Activated T-helper 1 cell treated with anti-CD3 and anti-CD28 coated beads, Interleukin-2, amount 50 U/mL, for 16 hours (primary cell): ENCODE results near the gene ASL.
"Not testable (repeated sequence)": the region's sequence is repeated elsewhere in the genome, so short reads cannot be mapped to it uniquely, and the experiment has no call there.

Experiments
- DNase-seq, 2 donors: peaks; one replicate each; pipeline ENCODE4 v3.0.0-alpha.2; 2020; ENCODE audit warnings: low read depth in 1 of 2, low spot score in 1 of 2

ASL gene

DNA sequence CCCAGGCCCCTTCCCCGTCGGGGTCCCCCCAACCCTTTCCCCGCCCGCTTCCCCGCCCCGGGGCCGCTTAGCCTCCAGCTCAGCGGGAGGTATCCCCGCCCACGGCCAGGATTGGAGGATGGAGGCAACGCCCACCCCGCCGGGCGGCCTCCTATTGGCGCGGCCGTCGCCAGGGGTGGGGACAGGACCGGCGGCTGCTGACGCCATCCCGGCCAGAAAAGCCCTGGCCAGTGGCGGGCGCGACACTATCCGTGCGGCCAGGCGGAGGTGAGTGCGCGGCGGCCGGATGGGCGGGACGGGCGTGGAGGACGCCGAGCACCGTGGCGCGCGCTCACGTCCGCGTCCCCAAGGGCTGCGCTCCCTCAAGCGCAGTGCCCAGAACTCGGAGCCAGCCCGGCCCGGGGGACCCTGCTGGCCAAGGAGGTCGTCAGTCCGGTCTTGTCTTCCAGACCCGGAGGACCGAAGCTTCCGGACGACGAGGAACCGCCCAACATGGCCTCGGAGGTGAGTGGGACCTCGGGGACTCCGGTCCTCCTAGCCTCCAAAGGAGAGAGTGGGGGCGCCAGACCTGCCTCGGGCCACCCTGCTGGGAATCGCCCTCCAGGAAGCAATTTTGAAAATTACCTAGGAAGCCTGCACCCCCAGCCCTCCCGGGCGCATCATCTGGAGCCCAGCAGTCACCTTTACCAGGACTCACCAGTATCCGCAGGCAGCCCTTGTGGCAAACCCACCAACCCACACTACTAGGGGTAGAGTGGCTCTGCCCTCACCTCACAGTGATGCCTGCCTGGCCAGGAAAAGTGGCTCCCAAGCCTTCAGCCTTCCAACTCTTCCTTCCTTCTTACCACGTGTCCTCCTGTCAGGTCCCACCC is at the start of gene ASL:
TSS of gene ASL (plus strand) at position 230 of the 872 bp plus-strand sequence. CDS start at position 493, 263 bp downstream.
- DNase-seq = peak; percentile 62 to 83

DNA sequence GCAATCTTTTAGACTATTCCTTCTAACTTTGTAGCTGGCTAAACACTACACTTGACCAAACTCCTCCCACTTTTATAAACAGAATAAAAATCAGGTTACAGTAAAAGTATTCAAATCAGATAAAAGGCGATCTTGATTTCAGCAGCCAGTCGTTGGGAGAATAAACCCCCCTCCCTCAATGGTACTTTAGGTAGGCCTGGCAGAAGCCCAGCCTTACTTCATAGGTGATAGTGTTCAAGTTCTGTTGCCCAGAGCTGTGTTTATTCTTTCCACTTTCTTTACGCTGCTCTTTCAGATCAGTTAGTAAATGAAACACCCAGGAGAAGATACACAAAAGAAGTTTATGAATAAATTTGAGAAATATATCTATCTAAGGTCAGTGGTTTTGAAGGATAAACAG is 47.3 kb upstream of the ASL start:
- DNase-seq = not testable (repeated sequence)

DNA sequence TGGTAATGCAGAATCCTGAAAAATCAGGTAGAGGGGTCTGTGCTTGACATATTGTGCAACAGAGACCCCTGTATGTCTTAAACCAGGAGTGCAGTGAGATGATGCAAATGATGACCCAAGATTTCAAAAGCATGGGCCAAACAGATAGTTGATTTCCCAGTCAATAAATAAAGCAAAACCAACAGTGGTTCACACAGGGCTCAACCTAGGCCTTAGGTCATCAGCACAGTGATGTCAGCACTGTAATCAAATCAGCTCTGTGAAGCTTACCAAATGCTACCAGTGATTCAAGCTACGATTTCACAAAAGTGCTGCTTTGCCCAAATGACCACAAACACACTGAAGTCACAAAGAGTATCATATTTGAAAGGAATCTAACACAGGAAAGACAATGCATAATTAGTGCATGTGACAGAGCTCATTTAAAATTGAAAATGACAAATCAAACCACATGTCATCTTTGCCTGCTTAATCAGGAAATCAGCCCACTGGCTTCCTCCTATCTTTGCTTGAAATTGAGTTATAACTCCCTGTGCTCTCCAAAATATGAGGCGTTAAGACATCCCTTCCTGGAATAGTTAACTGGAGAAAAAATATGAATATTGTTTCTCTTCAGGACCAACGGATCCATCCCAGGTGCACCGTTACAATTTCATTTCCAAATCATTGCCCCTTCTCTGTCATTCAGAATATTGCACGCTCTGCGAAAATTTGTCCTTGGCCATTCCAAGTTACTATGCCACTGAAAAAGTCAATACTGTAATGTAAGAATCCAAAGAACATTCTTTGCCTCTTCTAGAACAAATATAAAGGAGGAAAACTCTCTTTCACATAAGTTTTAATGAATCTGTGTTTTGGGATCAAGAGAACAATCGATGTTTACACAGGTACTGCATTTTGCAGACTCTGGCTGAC is 41.9 kb upstream of the ASL start:
- DNase-seq = no peak

DNA sequence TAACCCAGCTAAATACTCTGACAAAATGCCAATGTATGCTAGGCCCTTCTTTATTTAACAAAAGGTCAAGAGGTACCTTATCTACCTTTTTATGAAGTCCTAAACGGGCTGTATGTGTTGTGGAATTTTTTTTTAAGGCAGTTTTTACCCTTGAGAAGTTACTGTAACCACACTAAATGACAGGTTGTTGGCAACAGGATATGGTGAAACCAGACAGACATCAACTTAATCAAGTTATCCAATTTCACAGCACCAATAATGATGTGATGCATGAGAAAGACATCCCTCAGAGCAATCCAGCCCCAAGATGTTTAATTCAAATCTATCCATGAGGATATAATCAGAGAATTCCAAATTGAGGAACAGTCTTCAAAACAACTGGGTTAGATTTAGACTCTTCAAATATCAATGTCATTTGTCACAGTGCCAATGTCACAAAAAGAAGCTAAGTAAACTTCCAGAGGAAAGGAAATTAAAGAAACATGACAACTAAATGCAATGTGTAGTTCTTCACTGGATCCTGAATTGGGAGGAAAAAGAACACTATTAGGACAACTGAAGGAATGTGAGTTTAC is 41.1 kb upstream of the ASL start:
- not testable (repeated sequence) for DNase-seq

DNA sequence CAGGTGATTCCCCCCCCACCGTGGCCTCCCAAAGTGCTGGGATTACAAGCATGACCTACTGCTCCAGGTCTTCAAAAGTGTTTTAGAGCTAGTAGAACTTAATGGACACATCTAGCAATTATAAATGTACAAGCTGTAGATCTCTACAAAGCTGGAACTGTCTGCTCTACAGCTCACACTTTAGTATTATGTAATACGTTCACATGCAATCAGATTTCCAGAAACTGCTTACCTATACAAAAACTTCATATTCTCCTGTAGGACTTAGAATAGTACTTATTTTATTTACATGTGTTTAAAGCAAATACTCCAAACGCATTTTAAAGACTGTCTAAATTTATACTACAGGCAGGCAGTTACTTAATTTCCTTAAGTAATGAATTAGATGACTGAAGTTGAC is 39.2 kb upstream of the ASL start:
- DNase-seq = no peak

DNA sequence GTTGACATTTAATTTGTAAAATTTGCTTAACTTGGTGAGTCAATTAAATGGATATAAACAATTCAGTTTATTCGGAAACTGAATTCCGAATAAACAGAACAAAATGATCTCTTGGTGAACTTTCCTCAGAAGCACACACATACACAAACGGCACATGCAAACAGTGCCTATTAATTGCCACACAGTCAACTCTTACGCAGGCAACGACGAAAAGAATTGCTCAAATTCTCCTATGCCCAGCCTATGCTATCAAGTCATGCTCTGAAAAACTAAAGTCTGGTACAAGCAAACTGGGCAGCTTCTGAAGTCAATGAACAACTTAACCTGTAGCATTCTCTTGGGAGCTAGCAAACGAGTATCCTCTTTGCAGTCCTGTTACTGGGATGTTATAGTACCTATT is 38.8 kb upstream of the ASL start:
- DNase-seq = no peak

DNA sequence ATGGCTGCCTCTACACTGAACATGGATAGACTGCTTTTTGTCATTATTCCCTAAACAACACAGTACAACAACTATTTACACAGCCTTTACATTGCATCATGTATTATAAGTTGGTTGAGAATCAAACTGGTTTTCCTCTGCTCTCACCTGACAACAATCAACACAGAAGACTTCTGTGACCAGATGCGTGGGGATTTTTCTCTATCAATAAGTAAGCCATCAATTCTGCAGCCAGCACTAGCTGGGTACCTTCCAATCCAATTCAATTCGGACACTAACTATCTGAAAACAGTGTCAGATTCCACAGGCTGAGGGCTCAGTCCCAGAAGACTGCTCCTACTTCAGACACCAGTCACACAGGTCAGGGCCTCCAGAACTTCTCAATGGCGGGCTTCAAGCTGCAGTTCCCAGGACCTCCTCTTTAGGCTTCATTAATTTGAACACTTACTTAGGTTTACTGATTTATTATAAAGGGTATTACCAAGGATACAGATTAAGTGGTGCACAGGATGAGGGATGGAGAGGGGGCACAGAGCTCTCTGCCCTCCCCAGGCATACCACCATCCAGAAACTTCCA is 36.4 kb upstream of the ASL start:
- no peak for DNase-seq

DNA sequence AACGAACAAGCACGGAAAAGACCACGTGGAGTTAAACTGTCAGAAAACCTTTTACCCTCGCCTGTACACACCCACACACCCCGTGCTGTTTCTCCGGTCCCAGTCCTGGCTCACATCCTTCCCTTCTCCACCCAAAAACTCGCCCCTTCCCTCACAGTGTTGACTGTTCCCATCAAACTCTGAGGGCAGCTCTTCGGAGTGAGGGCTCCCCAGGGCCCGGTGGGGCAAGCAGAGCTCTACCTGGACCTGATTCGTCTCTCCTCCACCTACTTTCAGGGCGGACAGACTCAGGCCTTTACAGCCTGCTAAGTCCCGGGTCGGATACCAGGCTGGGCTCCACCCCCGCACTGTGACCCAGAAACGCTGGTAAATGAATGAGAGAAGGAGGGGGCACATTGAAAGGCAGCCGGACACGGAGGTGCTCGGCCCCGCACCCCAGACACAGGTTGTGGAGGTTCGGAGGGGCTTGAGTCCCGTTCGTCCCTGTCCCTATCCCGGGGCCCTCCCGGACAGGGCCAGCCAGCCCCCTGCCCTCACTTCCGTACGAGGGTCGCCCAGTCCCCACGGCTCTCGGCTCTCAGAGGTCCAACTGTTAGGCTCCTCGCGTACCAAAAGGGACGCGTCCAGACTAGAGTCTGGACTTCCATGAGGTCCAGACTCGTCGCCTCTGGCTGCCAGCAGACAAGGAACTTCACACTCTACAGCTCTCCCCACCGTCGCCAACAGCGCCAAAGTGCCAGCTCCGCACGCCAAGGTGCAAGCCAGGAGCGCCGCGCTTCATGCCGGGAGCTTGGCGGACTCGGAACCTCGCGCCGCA is 31.7 kb upstream of the ASL start:
- DNase-seq = no peak

DNA sequence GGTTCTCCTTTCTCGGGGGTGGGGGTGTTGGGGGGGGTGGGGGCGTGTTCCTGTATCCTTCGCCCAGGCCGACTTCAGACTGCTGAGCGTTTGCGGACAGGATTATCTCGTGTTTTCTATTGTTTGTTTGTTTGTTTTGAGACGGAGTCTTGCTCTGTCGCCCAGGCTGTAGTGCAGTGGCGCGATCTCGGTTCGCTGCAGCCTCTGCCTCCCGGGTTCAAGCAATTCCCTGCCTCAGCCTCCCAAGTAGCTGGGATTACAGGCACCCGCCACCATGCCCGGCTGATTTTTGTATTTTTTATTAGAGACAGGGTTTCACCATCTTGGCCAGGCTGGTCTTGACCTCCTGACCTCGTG is 31.1 kb upstream of the ASL start:
- DNase-seq = not testable (repeated sequence)

DNA sequence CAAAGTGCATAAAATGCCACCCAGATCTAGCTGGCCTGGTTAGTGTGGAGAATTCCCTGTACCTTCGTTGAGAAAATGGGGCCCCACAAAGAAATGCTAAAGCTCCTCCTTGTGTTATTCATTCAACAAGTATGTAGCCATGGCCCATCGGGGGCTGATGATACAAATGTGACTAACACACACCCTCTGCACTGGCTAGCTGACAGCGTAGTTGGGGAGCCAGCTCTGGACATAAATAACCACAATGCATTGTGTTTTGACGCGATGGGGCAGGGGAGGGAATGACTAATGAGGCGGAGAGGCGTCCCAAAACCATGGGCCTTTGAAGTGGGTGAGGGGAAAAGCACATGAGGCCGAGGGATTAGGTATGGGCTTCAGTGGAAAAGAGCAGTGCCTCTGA is 28.2 kb upstream of the ASL start:
- DNase-seq = no peak

DNA sequence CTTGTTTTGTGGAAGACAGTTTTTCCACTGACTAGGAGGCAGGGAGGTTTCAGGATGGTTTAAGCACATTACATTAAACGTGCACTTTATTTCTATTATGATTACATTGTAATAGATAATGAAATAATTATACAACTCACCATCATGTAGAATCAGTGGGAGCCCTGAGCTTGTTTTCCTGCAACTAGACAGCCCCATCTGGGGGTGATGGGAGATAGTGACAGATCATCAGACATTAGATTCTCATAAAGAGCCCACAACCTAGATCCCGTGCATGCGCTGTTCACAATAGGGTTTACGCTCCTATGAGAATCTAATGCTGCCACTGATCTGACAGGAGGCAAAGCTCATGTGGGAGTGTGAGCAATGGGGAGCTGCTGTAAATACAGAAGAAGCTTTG is 25.7 kb upstream of the ASL start:
- DNase-seq = not testable (repeated sequence)

DNA sequence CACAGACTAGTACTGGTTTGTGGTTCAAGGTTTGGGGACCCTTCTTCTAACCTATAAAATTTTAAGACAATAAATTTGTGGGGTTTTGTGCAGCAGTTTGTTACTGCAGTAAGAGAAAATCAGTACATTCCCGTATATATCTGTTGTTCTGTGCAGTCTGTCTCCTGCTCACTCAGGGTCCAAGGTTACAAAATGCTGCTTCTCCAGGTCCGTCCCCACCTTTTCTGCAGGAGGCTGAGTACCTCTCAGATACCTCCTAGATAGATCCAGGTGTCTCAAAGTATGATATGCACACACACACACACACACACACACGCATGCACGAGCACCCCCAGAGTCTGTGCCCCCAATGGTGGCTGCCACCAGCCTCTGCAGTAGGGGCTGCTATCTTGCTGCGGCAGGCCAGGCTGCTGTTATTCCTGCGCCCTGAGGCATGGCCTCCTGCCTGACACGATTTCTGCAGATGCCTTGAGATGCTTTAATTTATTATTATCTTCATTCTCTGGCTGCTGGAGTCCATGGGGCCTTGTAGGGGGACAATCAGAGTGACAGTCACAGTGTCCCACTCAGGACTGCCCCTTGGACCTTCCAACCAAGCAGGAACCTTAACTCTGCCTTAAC is 25.2 kb upstream of the ASL start:
- DNase-seq = no peak

DNA sequence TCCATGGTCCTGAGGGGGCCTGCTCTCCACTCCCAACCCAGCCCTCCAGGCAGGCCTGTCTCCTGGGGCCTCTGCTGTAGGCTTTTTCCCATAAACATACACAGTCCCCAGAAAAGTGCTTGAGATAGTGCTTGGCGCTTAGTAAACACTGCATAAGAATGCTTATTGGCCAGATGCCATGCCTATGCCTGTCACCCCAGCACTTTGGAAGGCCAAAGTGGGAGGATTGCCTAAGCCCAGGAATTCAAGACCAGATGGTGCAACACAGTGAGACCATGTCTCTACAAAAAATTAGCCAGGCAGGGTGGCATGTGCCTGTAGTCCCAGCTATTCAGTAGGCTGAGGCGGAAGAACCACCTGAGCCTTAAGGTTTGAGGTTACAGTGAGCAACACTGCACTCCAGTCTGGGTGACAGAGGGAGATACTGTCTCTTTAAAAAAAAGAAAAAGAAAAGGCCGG is 24.6 kb upstream of the ASL start:
- DNase-seq = no peak

DNA sequence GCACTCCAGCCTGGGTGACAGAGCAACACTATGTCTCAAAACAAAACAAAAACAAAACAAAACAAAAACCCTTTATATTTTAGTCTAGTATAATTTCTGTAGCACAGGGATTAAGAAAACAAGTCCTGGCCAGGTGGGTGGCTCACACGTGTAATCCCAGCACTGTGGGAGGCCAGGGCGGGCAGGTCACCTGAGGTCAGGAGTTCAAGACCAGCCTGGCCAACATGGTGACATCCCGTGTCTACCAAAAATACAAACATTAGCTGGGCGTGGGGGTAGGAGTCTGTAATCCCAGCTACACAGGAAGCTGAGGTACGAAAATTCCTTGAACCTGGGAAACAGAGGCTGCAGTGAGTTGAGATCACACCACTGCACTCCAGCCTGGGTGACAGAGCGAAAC is 23.2 kb upstream of the ASL start:
- no peak for DNase-seq

DNA sequence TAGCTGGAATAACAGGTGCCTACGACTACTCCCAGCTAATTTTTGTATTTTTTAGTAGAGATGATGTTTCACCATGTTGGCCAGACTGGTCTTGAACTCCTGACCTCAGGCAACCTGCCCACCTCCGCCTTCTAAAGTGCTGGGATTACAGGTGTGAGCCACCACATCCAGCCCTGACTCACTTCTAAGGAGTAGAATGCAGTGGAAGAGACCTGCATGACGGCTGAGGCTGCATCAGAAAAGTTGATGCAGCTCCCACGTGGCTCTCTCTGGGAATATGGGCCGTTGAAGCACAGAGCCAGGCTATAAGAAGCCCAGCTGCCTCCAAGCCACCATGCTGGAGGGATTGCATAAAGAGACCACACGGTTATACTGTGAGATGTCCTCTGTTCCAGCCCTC is 21.6 kb upstream of the ASL start:
- DNase-seq = no peak

DNA sequence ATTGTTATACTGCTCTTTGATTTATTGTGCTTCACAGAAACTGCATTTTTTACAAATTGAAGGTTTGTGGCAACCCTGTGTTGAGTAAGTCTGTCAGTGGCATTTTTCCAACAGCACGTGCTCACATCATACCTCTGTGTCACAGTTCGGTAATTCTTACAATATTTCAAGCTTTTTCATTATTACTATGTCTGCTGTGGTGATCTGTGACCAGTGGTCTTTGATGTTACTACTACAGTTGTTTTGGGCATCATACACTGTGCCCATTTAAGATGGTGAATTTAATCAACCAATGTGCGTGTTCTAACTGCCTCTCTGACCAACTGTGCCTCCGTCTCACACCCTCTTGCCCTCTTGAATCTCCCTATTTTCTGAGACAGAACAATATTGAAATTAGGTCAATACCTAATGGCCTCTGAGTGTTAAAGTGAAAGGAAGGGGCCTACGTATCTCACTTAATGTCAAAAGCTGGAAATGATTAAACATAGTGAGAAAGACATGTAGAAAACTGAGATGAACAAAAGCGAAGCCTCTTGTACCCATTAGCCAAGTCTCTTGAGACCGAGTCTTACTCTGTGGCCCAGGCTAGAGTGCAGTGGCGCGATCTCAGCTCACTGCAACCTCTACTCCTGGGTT is 20.2 kb upstream of the ASL start:
- no peak for DNase-seq

DNA sequence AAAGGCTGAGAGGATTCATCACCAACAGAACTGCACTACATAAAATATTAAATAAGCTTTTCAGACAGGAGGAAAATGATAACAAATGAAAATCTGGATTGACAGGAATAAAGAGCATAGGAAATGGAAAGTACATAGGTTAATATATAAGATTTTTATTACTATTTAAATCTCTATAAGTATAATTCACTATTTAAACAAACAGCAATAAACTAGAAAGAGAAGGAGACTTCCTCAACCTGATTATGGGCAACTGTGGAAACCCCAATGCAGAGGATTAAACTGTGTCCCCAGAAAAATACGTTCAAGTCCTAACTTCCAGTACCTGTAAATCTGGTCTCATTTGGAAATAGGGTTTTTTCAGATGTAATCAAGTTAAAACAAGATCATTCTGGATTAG is 14.8 kb upstream of the ASL start:
- no peak for DNase-seq

DNA sequence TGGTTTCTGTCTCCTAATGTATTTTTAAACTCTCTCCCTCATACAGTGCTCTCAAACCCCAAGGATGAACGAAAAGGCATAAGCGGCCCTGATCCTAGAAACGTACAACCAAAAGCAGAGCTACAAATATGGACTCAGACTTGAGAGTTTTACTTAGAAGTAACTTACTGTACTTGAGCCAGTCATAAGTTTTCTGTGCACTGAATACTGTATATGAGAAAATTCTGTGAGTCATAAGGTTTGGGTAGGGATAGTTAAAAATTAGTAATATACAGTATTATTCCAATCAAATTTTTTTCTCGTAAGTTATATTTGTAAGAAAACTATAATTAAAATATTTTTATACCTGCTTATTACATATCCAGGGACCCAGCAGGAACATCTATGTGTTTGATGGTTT is 5.9 kb upstream of the ASL start:
- no peak for DNase-seq

DNA sequence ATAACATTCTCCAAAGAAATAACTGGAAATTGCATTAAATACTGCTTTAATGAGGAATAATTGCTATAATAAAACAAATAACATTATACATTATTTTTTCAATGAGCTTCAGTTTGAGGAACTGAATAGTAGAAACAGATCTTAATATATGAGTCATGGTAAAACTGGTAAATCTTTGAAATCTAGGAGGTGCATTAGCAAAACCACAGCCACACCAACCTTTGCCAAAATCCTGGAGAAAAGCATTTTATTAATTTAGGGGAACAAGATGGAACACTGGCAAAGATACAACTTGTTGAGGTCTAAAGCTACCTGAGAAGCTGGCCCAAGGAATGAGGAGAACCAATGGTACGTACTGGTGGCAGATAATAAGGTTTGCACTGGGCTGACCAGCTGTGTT is 5.4 kb upstream of the ASL start:
- DNase-seq = no peak

DNA sequence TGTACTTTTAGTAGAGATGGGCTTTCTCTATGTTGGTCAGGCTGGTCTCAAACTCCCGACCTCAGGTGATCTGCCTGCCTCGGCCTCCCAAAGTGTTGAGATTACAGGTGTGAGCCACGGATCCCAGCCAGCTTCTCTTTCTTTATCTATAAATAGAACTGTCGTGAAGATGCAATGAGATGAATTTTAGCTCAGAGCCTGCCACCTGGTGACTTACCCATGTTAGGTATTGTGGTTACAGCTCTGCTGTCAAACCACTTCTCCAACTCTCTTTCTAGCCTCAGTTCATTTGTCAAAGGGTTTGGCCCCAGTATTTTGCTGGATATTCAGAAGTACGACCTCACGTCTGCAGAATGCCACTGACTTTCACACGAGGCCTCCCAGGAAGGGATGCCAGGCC is 3.4 kb upstream of the ASL start:
- not testable (repeated sequence) for DNase-seq
